Middle frontal gyrus (tissue), 1 donor: ENCODE measurements around the gene RHOA.
"Not testable (repeated sequence)": the region's sequence is repeated elsewhere in the genome, so short reads cannot be mapped to it uniquely, and the experiment has no call there.

Experiments
- DNase-seq: peaks from one replicate; pipeline ENCODE4 v3.0.0-alpha.2; 2015; ENCODE audit warnings: low spot score; ENCODE audit errors: extremely low spot score

The RHOA gene

GRCh38 chr3:49370585-49371290, 41.0 kb downstream of the RHOA start:
- no peak for DNase-seq

- no peak for DNase-seq
Observed at GRCh38 chr3:49362561-49362960, 49.2 kb downstream of the RHOA start.

- DNase-seq, result no peak
Observed at GRCh38 chr3:49359623-49360022, 52.2 kb downstream of the RHOA start.

- DNase-seq, result no peak
Observed at GRCh38 chr3:49358884-49359225, 52.9 kb downstream of the RHOA start.

GRCh38 chr3:49358217-49358883, 53.4 kb downstream of the RHOA start, which contains the start of gene GPX1:
GPX1 (minus strand) TSS chr3:49358353; CDS start chr3:49358278, 75 bp downstream.
- peak; percentile 81 for DNase-seq

DNA sequence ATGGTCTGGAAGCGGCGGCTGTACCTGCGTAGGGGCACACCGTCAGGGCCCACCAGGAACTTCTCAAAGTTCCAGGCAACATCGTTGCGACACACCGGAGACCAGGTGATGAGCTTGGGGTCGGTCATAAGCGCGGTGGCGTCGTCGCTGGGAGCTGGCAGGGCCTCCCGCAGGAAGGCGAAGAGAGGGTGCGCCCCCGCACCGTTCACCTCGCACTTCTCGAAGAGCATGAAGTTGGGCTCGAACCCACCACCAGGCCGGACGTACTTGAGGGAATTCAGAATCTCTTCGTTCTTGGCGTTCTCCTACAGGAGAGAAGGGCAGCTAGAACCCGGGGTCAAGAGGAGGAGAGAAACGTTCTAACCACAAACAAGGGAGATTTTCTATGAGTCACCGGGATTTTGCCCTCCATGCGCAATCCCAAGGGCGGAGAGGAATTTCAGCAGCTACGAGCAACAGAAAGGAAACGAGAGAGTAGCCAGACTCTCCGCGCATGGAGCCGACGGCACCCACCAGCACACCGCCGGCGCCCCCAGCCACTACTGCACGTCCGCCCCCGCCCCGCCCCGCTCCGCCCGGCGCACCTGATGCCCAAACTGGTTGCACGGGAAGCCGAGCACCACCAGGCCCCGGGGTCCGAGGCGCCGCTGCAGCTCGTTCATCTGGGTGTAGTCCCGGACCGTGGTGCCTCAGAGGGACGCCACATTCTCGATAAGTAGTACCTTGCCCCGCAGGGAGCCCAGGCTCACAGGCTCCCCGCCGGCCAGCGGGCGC, 54.1 kb downstream of the RHOA start:
- DNase-seq, result not testable (repeated sequence)

DNA sequence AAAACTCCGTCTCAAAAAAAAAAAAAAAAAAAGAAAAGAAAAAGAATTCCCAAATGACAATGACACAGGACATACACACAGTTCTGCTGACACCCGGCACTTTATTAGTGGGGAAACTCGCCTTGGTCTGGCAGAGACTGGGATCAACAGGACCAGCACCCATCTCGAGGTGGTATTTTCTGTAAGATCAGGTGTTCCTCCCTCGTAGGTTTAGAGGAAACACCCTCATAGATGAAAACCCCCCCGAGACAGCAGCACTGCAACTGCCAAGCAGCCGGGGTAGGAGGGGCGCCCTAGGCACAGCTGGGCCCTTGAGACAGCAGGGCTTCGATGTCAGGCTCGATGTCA, 54.7 kb downstream of the RHOA start:
- DNase-seq, result not testable (repeated sequence)

DNA sequence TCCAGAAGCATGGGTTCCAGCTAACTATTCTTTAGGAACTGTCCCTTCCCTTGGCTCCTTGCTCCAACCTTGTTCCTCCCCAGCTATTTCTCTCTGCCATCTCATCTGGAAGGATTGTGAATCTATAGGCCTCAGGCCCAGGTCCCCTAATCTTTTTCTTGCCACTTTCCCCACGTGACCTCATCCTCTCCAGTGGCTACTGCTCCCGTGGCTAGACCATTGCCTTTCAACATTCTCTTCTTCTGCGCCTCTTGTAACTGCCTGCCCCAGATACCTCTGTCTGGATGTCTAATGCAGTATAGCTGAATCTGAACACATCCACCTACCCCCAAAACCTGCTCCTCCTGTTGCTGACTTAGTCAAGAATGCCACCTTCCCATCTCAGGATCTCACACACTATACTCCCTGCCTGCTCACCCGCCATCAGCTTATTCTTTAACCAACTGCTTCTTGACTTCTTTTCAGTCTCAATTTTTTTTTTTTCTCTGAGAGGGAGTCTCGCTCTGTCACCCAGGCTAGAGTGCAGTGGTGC, 58.8 kb downstream of the RHOA start:
- no peak for DNase-seq

- DNase-seq, result no peak
Observed at GRCh38 chr3:49352281-49352680, 59.5 kb downstream of the RHOA start.

DNA sequence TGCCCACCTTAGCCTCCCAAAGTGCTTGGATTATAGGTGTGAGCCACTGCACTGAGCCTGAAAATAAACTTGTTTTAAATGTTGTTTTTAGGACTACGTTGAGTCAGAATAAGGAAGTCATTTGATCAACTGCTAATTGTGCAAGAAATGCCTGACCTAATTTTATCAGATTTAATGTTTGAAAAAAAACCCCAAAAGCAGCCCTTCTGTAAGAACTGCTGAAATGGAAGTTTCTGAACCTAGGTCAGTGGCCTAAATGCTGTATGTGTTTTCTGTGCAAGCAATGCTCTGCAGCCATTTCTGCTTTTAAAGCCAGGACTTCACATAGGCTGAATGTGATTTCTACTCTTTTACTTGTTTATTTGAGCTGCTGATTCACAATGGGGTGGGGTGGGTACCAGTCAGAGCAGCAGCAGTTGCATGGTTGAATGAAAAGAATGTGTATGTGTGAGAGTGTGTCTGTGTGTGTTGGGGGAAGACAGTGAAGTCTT, 60.2 kb downstream of the RHOA start:
- no peak for DNase-seq

GRCh38 chr3:49349348-49350114, 62.2 kb downstream of the RHOA start:
- DNase-seq, result no peak

DNA sequence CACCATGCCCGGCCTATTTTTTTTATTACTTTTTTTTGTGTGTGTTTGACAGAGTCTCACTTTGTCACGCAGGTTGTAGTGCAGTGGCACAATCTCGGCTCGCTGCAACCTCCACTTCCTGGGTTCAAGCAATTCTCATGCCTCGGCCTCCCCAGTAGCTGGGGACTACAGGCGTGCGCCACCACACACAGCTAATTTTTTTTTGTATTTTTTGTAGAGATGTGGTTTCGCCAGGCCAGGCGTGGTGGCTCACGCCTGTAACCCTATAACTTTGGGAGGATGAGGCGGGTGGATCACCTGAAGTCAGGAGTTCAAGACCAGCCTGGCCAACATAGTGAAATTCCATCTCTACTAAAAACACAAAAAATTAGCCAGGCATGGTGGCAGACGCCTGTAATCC, 63.4 kb downstream of the RHOA start:
- not testable (repeated sequence) for DNase-seq

DNA sequence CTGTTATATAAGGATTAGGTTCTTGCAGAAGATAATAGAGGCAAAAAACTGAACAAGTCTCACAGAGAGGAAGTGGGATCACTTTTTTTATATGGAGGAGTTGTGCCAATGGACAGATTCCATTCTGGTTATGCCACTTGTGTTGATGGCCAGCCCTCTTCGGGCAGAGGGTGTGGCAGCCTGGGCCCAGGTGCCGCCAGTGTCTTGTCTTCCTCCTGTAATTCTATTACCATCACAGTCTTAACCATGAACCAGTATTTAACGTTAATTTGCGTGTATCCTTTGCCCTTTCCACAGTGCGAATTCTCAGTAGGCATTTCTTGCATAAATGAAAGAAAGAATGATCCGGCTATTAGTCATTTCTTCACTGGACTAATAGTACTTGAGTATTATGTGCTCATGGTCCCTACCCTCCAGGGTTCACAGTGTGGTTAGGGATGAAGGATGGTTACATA, 65.0 kb downstream of the RHOA start:
- no peak for DNase-seq

GRCh38 chr3:49343163-49343562, 68.6 kb downstream of the RHOA start:
- DNase-seq, result no peak

- DNase-seq, result no peak
Observed at GRCh38 chr3:49341996-49342395, 69.8 kb downstream of the RHOA start.

- peak; percentile 69 for DNase-seq
Observed at GRCh38 chr3:49339941-49340800, 71.6 kb downstream of the RHOA start, which contains the start of gene USP4. USP4 (minus strand) TSS chr3:49340053; CDS start chr3:49340024, 29 bp downstream.

DNA sequence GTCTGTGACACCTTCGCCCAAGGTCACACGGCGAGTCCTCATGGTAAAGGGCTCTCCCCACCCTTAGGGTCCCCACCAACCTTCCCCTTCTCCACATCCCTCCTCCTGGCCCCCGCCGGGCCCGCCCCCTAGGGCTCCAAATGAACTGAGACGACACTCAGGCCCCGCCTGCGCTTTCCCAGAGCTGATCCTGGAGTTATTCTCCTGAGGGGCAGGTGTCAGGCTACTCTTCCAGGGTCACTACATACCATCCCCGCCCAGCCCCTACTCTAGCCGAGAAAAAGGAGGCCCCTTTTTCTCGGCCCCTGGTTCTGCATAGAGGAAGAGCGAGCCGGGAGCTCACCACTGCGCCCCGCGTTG, 72.2 kb downstream of the RHOA start:
- DNase-seq, result no peak

DNA sequence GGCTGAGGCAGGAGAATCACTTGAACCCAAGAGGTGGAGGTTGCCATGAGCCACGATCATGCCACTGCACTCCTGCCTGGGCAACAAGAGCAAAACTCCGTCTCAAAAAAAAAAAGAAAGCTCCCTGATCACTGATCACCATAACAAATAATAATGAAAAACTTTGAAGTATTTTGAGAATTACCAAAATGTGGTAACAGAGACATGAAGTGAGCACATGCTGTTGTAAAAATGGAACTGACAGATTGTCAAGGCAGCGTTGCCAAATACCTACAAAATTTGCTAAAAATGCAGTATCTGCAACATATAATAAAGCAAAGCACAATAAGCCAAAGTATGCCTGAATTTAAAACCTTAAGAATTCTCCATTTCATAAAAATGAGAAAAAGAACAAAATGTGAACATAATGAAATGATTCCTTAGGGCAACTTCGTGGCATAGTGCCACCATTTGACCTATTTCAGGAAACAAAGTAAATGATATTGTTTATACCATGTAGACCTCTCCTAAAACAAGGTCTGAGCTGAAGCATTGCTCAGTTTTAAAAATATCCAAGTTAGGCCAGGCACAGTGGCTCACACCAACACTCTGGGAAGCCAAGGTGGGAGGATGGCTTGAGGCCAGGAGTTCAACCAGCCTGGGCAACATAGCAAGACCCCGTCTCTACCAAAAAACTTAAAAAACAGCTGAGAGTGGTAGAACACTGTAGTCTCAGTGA, 77.7 kb downstream of the RHOA start:
- no peak for DNase-seq

DNA sequence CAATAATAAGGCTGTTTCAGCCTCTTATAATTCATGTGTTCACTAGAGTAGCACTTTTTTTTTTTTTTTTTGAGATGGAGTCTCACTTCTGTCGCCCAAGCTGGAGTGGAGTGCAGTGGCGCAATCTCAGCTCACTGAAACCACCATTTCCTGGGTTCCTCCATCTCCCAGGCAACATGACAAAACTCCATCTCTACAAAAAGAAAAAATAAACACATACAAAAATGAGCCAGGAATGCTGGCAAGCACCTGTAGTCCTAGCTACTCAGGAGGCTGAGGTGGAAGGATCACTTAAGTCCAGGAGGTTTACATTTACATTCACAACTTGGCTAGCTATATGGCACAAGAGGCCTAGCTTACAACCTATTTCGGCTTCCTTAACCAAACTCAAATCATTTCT, 78.7 kb downstream of the RHOA start:
- DNase-seq, result no peak
